GM12878 (cell line): ENCODE data around the gene KIF5C. TPM values are rescaled to one million over a fixed set of nuclear protein-coding genes. Genes with fewer than 3 reads are reported as not detected.

Experiments used
- ATAC-seq: fragments of 200-7000 bp; cut with Tn5 transposase; 3 replicates; pipeline ENCODE4 v1.9.1; 2020; ENCODE audit warnings: mild to moderate bottlenecking, moderate library complexity
- BruUV-seq: library from RNA; stranded (reverse); fragments of 400-500 nt; replicated peaks from 2 replicates; lab custom pipeline; 2021; lab: Mats Ljungman, UMichigan
- CTCF ChIA-PET: fragments of 300-600 bp; sonication (Branson Sonifier 250); formaldehyde crosslinking; extraction: SDS; loops from one replicate; lab custom pipeline; 2021; ENCODE audit warnings: inconsistent platforms; lab: Yijun Ruan, JAX
- POLR2A ChIA-PET: fragments of 350-600 bp; formaldehyde crosslinking; extraction: SDS; loops from one replicate; lab custom pipeline; 2021; ENCODE audit warnings: inconsistent platforms; lab: Charles Lee
- RAD21 ChIA-PET: fragments of 300-600 bp; sonication (Branson Sonifier 250); formaldehyde crosslinking; loops from one replicate; lab custom pipeline; 2023; ENCODE audit warnings: antibody characterized with exemption; ENCODE audit not compliant: unreplicated experiment; lab: Charles Lee
- SMC1A ChIA-PET: fragments of 300-600 bp; sonication (Branson Sonifier 250); formaldehyde crosslinking; loops from one replicate; lab custom pipeline; 2023; ENCODE audit not compliant: unreplicated experiment, uncharacterized antibody; lab: Charles Lee
- DNase-seq: peaks from one replicate; pipeline ENCODE4 v3.0.0-alpha.2; 2011; ENCODE audit warnings: low read depth, low spot score
- FAIRE-seq: peaks from 3 replicates; lab custom pipeline; 2011; peaks lifted over from hg19 to GRCh38; lab: Jason Lieb, UNC
- H2AFZ ChIP-seq: 2 replicates; pipeline ENCODE4 v1.6.0; 2011; ENCODE audit warnings: low read depth, low read length, control low read depth; ENCODE audit not compliant: control insufficient read depth
- H3K27ac ChIP-seq: 2 replicates; pipeline ENCODE4 v1.5.1; 2011; ENCODE audit warnings: control low read depth; ENCODE audit not compliant: control insufficient read depth, insufficient read depth
- H3K27me3 ChIP-seq, 2 experiments: replicated peaks in 1 of 2; 2 replicates each; pipeline versions ENCODE4 v1.6.0 to v1.6.1; 2011; ENCODE audit warnings: low read length in 1 of 2; ENCODE audit not compliant: control insufficient read depth in 2 of 2, insufficient read depth in 2 of 2
- H3K36me3 ChIP-seq, 2 experiments: 2 replicates each; pipeline ENCODE4 v1.5.1; 2011; ENCODE audit warnings: low read length in 1 of 2; ENCODE audit not compliant: control insufficient read depth in 2 of 2, insufficient read depth in 2 of 2
- H3K4me1 ChIP-seq: 2 replicates; pipeline ENCODE4 v1.6.1; 2011; ENCODE audit warnings: mild to moderate bottlenecking, low read length, moderate library complexity, mixed read lengths; ENCODE audit not compliant: control insufficient read depth, insufficient read depth
- H3K4me2 ChIP-seq: 2 replicates; pipeline ENCODE4 v1.6.0; 2011; ENCODE audit warnings: control low read depth; ENCODE audit not compliant: control insufficient read depth, insufficient read depth
- H3K4me3 ChIP-seq: fragments of 200-600 bp; sonication (generic); 2 replicates; pipeline ENCODE4 v1.5.1; 2016
- H3K79me2 ChIP-seq: 2 replicates; pipeline ENCODE4 v1.6.0; 2011; ENCODE audit warnings: low read length; ENCODE audit not compliant: control insufficient read depth, insufficient read depth
- H3K9ac ChIP-seq: 2 replicates; pipeline ENCODE4 v1.8.0; 2011; ENCODE audit warnings: low read length, control low read depth, mixed read lengths; ENCODE audit not compliant: control insufficient read depth, insufficient read depth
- H3K9me3 ChIP-seq: replicated peaks from 3 replicates; pipeline ENCODE4 v1.5.1; 2011; ENCODE audit warnings: mild to moderate bottlenecking, low read length; ENCODE audit not compliant: control insufficient read depth, insufficient read depth
- H4K20me1 ChIP-seq: 2 replicates; pipeline ENCODE4 v1.6.0; 2011; ENCODE audit not compliant: control insufficient read depth, insufficient read depth
- BHLHE40 ChIP-seq, 2 experiments: fragments of 450-650 bp in 1 of 2; IDR thresholded peaks; 2 replicates each; pipeline ENCODE4 v1.6.1; 2011 to 2017; ENCODE audit warnings: low read depth in 2 of 2, borderline replicate concordance in 1 of 2, improper control_type of control experiment in 1 of 2, low read length in 1 of 2, mild to moderate bottlenecking in 1 of 2
- CBFB ChIP-seq: IDR thresholded peaks from 2 replicates; pipeline ENCODE4 v1.6.1; 2016; ENCODE audit warnings: antibody characterized with exemption, low read depth
- CBX5 ChIP-seq: sonication (generic); IDR thresholded peaks from 2 replicates; pipeline ENCODE4 v1.6.1; 2016; ENCODE audit warnings: low read depth, moderate library complexity, mild to moderate bottlenecking, inconsistent platforms
- DPF2 ChIP-seq: fragments of 450-650 bp; IDR thresholded peaks from 2 replicates; pipeline ENCODE4 v1.6.1; 2017; ENCODE audit warnings: mild to moderate bottlenecking
- NR2F1 ChIP-seq: fragments of 450-650 bp; conservative IDR thresholded peaks from 2 replicates; pipeline ENCODE4 v1.6.1; 2017; ENCODE audit warnings: mild to moderate bottlenecking
- PKNOX1 ChIP-seq: fragments of 450-650 bp; IDR thresholded peaks from 2 replicates; pipeline ENCODE4 v1.6.1; 2016; ENCODE audit warnings: mild to moderate bottlenecking
- whole genome bisulfite sequencing: methylation state at CpG from one replicate; pipeline ENCODE4 v1.1.6; 2016; ENCODE audit warnings: low lambda C conversion rate; ENCODE audit not compliant: insufficient replicate concordance, insufficient coverage; ENCODE audit errors: missing lambda C conversion rate; 5-methylcytosine and 5-hydroxymethylcytosine counted together
- in situ Hi-C: fragments of 300-500 bp; cut with MboI; formaldehyde crosslinking; loops from 9 replicates; pipeline ENCODE4 v1.14.3; 2018; ENCODE audit warnings: mixed read lengths
- intact Hi-C: fragments of 100-400 bp; cut with micrococcal nuclease; formaldehyde crosslinking; loops from one replicate; pipeline ENCODE4 v1.14.2; 2022; ENCODE audit not compliant: unreplicated experiment
- polyA plus RNA-seq, 11 experiments: library from polyadenylated mRNA; depleted of rRNA in 4 of 11; unstranded in 6 of 11; stranded (reverse) in 5 of 11; fragments of >200 nt; fragmentation: Nextera tagmentation in 4 of 11; fragmentation: Illumina TruSeq in 1 of 11; extraction: Ambion mirVana in 4 of 11; extraction: Trizol in 1 of 11; gene quantifications; 1 replicate in 1 of 11; 2 replicates in 10 of 11; pipeline versions ENCODE4 v1.2.1 to v1.2.3, GENCODE V29; 2011 to 2016; ENCODE audit warnings: inconsistent platforms in 2 of 11, missing spikeins in 2 of 11, low read depth in 1 of 11
- total RNA-seq, 4 experiments: library from RNA; depleted of rRNA in 3 of 4; stranded (reverse); fragments of >200 nt in 3 of 4; fragmentation: Illumina TruSeq in 1 of 4; extraction: Trizol in 1 of 4; gene quantifications; 2 replicates each; pipeline versions ENCODE4 v1.2.1 to v1.2.3, GENCODE V29; 2013 to 2021

KIF5C gene
- total and polyA plus RNA-seq, 10 of the 15 experiments (the other 5 are each of a cell fraction or from before 2014, with no cell fraction given) = 0.08 to 0.49 (median 0.24) TPM

- intact Hi-C loops (no loop called here), in situ Hi-C loops (no loop called here)
- Histone ChIP-seq H3K4me3 (no peak overlapping the region), H3K9me3 (no peaks in the 10 kb centered on the region; the same call in 2 of the 3 replicates), H3K4me1 (peaks cover 6% of the 10 kb centered on the region), H4K20me1 (no peaks in the 10 kb centered on the region), H3K4me2 (no peak overlapping the region), H3K9ac (no peak overlapping the region), H3K27ac (no peak overlapping the region; the same call in 1 of the 2 replicates), H3K27me3 (no peaks in the 10 kb centered on the region), H2AFZ (peak overlapping the region; percentile 19; the same call in 1 of the 2 replicates), H3K79me2 (no peaks in the 10 kb centered on the region), H3K36me3 (no peaks in the 10 kb centered on the region)
- SMC1A ChIA-PET = interaction anchor here (0.9 kb wide), 1 partner anchor 17 kb away, joined by 3 read pairs; no protein-coding TSS in a partner anchor
- POLR2A ChIA-PET = no interaction called here
- RAD21 ChIA-PET = no interaction called here
- FAIRE-seq (no peak), DNase-seq (no peak), ATAC-seq (no peak)
- TF ChIP-seq CBFB = no peak
- no peak for TF ChIP-seq DPF2
- no peak for TF ChIP-seq PKNOX1
- no peak for TF ChIP-seq BHLHE40 (IDR thresholded peaks at IDR 0.05; ENCODE audit: borderline replicate concordance in 1 of 2, low read depth in 2 of 2, low read length in 1 of 2)
- TF ChIP-seq CBX5 = no peak
- no peak for TF ChIP-seq NR2F1
- no TSS peak for BruUV-seq
- WGBS = 61% methylated on average over 5 of the region's 5 CpGs
- CTCF ChIA-PET = no interaction called here
These were observed 194.2 kb downstream of the KIF5C start for GRCh38 chr2:149068996-149069888.
